HG02970 (cell line): ENCODE results near the gene PERCC1.
A peak's percentile ranks its signal among the peaks of the same experiment; 100 is the strongest.

Source experiments
- ATAC-seq: cut with Tn5 transposase; IDR thresholded peaks from one replicate; pipeline ENCODE4 v1.9.1; 2021; ENCODE audit warnings: mild to moderate bottlenecking, moderate library complexity, moderate number of reproducible peaks; ENCODE audit not compliant: unreplicated experiment, low FRiP score

Gene PERCC1

GRCh38 chr16:1408171-1408837 lies 22.6 kb upstream of the PERCC1 start:
- ATAC-seq: peak; percentile 84

GRCh38 chr16:1412847-1413246 lies 18.0 kb upstream of the PERCC1 start:
- ATAC-seq: no peak

- peak; percentile 35 for ATAC-seq
Observed at GRCh38 chr16:1413684-1414531, 17.0 kb upstream of the PERCC1 start.

GRCh38 chr16:1414532-1415260 lies 16.2 kb upstream of the PERCC1 start, which contains the start of gene UNKL:
TSS of gene UNKL (minus strand) at chr16:1414704. CDS start at chr16:1414691, 13 bp downstream.
- peak; percentile 49 for ATAC-seq

- no peak for ATAC-seq
Observed at GRCh38 chr16:1416521-1416941, 14.3 kb upstream of the PERCC1 start.

- ATAC-seq: no peak
Observed at GRCh38 chr16:1420111-1420539, 10.8 kb upstream of the PERCC1 start.

GRCh38 chr16:1422076-1422475 lies 8.8 kb upstream of the PERCC1 start:
- no peak for ATAC-seq

GRCh38 chr16:1424028-1424427 lies 6.8 kb upstream of the PERCC1 start:
- ATAC-seq: no peak

GRCh38 chr16:1425616-1426370 lies 5.1 kb upstream of the PERCC1 start:
- no peak for ATAC-seq

- ATAC-seq: no peak
Observed at GRCh38 chr16:1426734-1427471, 4.0 kb upstream of the PERCC1 start.

GRCh38 chr16:1427473-1428461 lies 3.1 kb upstream of the PERCC1 start:
- ATAC-seq: no peak

- ATAC-seq: no peak
Observed at GRCh38 chr16:1428511-1428910, 2.4 kb upstream of the PERCC1 start.

- no peak for ATAC-seq
Observed at GRCh38 chr16:1429012-1429411, 1.9 kb upstream of the PERCC1 start.

GRCh38 chr16:1429631-1430030 lies 1.2 kb upstream of the PERCC1 start:
- no peak for ATAC-seq

GRCh38 chr16:1430214-1430758 lies 592 bp upstream of the PERCC1 start:
- no peak for ATAC-seq

GRCh38 chr16:1431497-1432270 lies 806 bp downstream of the PERCC1 start:
- no peak for ATAC-seq
